ENCODE results near the gene STK16.
"Not testable (repeated sequence)": the region's sequence is repeated elsewhere in the genome, so short reads cannot be mapped to it uniquely, and the experiment has no call there.

Gene STK16

DNA sequence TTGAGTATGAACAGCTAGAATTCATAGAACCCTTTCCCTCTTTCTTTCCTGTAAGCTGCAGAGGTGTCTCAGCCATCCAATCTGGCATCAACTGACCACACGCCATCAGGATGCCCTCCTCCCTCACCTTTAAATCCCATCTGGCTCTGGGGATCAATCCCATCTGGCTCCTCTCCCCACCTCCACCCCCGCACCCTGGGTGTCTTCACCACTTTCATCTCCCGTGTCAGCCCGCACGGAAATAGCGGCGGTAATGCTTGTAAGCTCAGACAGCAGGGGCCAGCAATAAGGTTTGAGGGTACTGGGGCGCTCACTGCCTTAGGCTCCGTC is 7.3 kb downstream of the STK16 start:
- peaks cover 0 to 35% (median 0%) of the 10 kb centered on the region in 11 experiments; a peak in 3 of 22 replicates for H4K20me1 ChIP-seq
- peak overlapping the region in 9 of 11 experiments; percentile 69 to 88 (median 80); a peak in 18 of 22 replicates for H3K27ac ChIP-seq
- H3K9me3 ChIP-seq (replicated peaks in 1 of 11) = no peaks in the 10 kb centered on the region
- peaks cover 69 to 84% (median 81%) of the 10 kb centered on the region in 10 experiments for H3K4me1 ChIP-seq
- peaks cover 0 to 26% (median 9%) of the 10 kb centered on the region in 11 experiments; a peak in 9 of 22 replicates for H3K36me3 ChIP-seq
- TF ChIP-seq Cebpa-rat (IDR thresholded peaks at IDR 0.05) = no peak
- H3K4me2 ChIP-seq = peak overlapping the region; percentile 91 to 100 (median 99)
- peak overlapping the region; percentile 59 to 78 (median 66) for H3K4me3 ChIP-seq
- peaks cover 0 to 20% (median 14%) of the 10 kb centered on the region in 11 experiments; a peak in 10 of 22 replicates for H3K27me3 ChIP-seq
- H3K9ac ChIP-seq = peak overlapping the region; percentile 66 to 81 (median 78)

DNA sequence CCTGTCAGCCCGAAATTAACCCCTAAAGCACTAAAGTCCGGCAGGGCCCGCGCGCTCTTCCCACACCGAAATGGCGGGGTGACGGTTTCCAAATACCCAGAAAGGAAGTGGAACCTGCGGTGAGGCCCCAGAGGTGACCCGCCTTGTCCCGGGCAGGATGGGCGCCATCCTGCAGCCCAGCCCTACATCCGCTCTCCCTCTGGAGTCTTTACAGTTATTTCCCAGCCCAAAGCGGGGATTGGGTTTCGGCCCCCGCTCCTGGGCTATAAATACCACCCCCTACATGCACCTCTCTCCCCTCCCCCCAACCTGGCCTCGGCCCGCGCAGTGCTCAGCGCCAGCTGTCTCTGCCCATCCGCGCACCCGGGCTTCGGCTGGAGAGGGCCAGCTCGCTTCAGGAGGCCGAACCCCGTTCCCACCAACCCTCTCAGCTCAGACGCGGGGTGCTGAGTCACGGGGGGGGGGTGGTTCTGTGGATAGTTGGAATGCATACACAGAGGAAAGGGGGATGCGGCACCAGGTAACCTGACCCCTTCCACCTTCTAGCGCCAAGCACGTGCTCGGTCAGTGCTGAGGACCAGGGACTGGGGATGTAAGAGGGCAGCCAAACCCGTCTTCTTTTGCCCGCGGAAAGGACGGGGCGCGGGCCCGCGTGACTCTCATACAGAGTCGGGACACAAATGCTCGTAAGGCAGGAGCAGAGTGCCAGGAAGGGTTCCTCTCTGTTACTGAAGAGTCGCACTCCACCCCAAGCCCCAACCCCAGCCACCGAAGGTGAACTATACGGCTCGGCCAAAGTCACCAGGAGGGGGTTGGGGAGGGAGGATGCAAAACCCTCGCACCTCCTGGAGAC is 7.8 kb downstream of the STK16 start, which contains the start of gene TUBA4B:
Gene TUBA4B, plus strand, starts transcription at position 344 of the 853 bp plus-strand sequence. Its CDS starts 165 bp downstream, at position 509.
- H3K9ac ChIP-seq = peak within 1 kb of the TSS; percentile 66 to 81 (median 78)
- peak within 1 kb of the TSS; percentile 59 to 78 (median 66) for H3K4me3 ChIP-seq
- peaks cover 0 to 33% (median 0%) of the 10 kb centered on the region in 11 experiments; a peak in 3 of 22 replicates for H4K20me1 ChIP-seq
- no peaks in the 10 kb centered on the region for H3K9me3 ChIP-seq (replicated peaks in 1 of 11)
- H3K27ac ChIP-seq = peak within 1 kb of the TSS; percentile 18 to 88 (median 77); a peak in 21 of 22 replicates
- peak within 1 kb of the TSS; percentile 91 to 100 (median 99) for H3K4me2 ChIP-seq
- H3K27me3 ChIP-seq = peaks cover 0 to 20% (median 14%) of the 10 kb centered on the region in 11 experiments; a peak in 10 of 22 replicates
- TF ChIP-seq Cebpa-rat (IDR thresholded peaks at IDR 0.05) = no peak
- peaks cover 0 to 21% (median 9%) of the 10 kb centered on the region in 11 experiments; a peak in 9 of 22 replicates for H3K36me3 ChIP-seq
- H3K4me1 ChIP-seq = peaks cover 63 to 78% (median 75%) of the 10 kb centered on the region in 10 experiments

DNA sequence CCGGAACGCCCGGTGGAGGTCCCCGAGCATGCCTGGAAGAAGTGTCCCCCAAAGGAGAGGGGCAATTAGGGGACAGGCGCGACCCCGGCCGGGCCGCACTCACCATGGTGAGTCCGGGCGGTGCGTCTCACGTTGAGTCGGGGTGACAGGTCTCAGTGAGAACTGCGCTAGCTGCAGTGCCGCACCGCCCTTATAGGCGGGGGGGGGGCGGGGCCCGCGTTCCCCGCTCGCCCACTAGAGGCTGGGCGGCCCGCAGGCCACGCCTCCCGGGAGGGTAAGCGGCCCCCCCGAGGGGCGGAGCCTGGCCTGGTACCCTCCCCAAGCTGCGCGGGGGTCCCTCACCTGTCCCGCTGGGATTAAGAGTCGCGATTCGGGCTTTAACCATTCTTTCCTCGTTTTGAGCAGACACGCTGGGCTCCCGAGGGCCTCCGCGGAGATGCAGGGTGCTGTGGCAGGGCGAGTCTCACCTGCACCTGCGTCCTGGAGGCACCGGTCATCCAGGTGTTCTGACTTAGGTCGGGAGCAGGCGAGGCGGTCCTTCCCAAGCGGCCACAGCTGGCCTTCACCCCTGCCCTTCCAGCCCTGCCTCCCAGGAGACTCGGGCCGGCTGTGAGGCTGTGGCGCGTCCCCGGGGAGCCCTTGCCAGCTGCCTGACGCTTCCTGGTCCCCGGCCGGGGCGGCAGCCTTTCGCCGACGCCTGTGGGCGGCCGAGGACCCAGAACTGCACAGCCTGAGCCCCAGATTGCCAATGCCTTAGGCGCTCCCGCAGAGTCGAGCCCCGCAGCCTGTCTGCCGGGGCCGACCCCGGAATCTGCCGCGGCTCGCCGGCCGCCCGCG is 8.7 kb downstream of the STK16 start, which contains the start of gene TUBA4A:
Gene TUBA4A, minus strand, starts transcription at position 166 of the 837 bp plus-strand sequence. Its CDS starts 60 bp downstream, at position 106.
- Histone ChIP-seq H3K27ac (peak within 1 kb of the TSS; percentile 18 to 88 (median 77); a peak in 21 of 22 replicates), H3K4me1 (peaks cover 54 to 69% (median 67%) of the 10 kb centered on the region in 10 experiments), H3K9me3 (replicated peaks in 1 of 11) (no peaks in the 10 kb centered on the region), H3K9ac (peak within 1 kb of the TSS; percentile 66 to 81 (median 78)), H3K4me3 (peak within 1 kb of the TSS; percentile 59 to 78 (median 66)), H3K4me2 (peak within 1 kb of the TSS; percentile 91 to 100 (median 99)), H3K36me3 (peaks cover 0 to 17% (median 6%) of the 10 kb centered on the region in 11 experiments; a peak in 8 of 22 replicates), H3K27me3 (peaks cover 0 to 20% (median 14%) of the 10 kb centered on the region in 11 experiments; a peak in 10 of 22 replicates), H4K20me1 (peaks cover 0 to 28% (median 0%) of the 10 kb centered on the region in 11 experiments; a peak in 3 of 22 replicates)
- TF ChIP-seq Cebpa-rat (IDR thresholded peaks at IDR 0.05) = no peak

DNA sequence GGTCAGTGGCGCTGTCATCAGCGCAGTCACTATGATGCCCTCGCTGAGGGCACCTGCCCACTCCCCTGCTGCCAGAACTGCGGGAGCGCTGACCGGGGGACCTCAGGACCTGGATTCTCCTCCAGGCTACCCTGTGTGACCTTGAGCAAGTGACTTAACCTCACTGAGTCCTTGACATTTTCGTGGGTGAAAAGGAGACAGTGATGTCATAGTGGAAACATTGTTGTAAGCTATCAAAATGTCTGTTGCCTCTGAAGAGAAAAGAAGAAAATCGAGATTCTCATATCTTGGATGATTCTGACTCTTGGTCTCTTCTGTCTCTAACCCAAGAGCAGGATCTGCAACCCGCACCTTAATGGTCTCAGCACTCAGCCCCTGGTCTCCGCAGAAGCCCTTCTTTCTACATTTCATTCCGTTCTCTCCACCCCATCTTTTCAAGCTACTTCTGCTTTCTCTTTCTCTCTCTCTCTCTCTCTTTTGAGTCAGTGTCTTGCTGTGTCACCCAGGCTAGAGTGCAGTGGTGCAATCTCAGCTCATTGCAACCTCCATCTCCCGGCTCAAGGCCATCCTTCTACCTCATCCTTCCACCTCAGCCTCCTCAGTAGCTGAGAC is 9.4 kb downstream of the STK16 start:
- Histone ChIP-seq H3K36me3 (peaks cover 0 to 17% (median 6%) of the 10 kb centered on the region in 11 experiments; a peak in 8 of 22 replicates), H3K9ac (peak overlapping the region; percentile 66 to 81 (median 78)), H3K27me3 (peaks cover 0 to 20% (median 14%) of the 10 kb centered on the region in 11 experiments; a peak in 10 of 22 replicates), H3K4me1 (peaks cover 47 to 62% (median 59%) of the 10 kb centered on the region in 10 experiments), H3K4me2 (peak overlapping the region; percentile 91 to 100 (median 99)), H3K9me3 (replicated peaks in 1 of 11) (no peaks in the 10 kb centered on the region), H3K27ac (peak overlapping the region; percentile 18 to 88 (median 77); a peak in 21 of 22 replicates), H4K20me1 (peaks cover 0 to 24% (median 0%) of the 10 kb centered on the region in 11 experiments; a peak in 3 of 22 replicates), H3K4me3 (peak overlapping the region; percentile 59 to 78 (median 66))
- TF ChIP-seq Cebpa-rat (IDR thresholded peaks at IDR 0.05) = peak in 10 of 11 experiments; percentile 27 to 90 (median 72); a peak in 17 of 22 replicates

DNA sequence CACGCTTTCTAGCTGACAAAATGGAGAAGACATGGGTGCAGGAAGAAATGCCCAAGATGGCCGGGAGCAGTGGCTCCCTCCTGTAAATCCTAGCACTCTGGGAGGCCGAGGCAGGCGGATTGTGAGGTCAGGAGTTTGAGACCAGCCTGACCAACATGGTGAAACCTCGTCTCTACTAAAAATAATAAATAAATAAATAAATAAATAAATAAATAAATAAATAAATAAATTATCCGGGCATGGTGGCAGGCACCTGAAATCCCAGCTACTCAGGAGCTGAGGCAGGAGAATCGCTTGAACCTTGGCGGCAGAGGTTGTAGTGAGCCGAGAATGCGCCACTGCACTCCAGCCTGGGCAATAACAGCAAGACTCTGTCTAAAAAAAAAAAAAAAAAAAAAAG is 13.7 kb downstream of the STK16 start:
- not testable (repeated sequence) for H3K27me3 ChIP-seq; H3K9me3 ChIP-seq (replicated peaks in 1 of 11)

DNA sequence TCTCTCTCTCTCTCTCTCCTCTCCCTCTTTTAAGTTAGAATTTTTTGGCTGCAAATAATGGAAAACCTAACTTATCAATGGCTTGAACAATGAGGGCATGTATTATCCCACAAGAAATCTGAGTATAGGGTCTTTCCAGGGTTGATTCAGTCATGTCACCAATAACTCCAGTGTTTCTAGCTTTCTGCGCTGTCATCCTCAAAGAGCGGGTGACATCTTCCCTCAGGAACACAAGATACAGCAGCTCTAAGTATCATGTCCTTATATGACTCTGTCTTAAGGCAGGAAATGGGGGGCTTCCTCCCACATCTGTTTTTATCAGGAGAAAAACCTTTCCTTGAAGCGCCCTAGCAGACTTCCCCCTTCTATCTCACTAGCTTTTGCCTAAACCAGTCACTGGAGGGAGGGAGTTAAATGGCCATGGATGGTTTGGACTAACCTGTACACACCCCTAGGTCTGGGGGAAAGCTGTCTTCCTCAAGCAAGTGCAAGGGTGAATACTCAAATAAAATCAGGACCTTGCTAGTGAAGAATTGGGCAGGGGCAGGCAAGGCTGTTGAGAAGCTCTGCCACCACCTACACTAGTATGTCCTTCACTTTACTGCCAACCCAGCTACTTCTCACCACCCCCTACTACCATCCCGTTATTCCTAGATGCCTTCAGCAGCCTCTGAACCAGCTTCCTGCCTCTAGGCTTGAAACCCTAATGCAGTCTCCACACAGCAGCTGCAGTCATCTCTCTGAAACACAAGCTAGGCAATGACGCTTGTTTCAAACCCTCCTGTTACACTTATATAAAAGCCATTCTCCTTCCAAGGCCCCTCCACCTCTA is 16.0 kb downstream of the STK16 start:
- H3K4me1 ChIP-seq = peaks cover 7 to 18% (median 14%) of the 10 kb centered on the region in 10 experiments
- no peaks in the 10 kb centered on the region for H3K36me3 ChIP-seq
- no peaks in the 10 kb centered on the region for H3K27me3 ChIP-seq
- H3K4me3 ChIP-seq = no peak overlapping the region
- peak overlapping the region; percentile 18 to 77 (median 67); a peak in 21 of 22 replicates for H3K4me2 ChIP-seq
- no peak for TF ChIP-seq Cebpa-rat (IDR thresholded peaks at IDR 0.05)
- H3K9me3 ChIP-seq (replicated peaks in 1 of 11) = no peaks in the 10 kb centered on the region
- H4K20me1 ChIP-seq = no peaks in the 10 kb centered on the region
- H3K27ac ChIP-seq = no peak overlapping the region
- no peak overlapping the region; a peak in 1 of 22 replicates for H3K9ac ChIP-seq

More for the DNA sequence above, 13.7 kb downstream of the STK16 start:
- H3K4me2 ChIP-seq, H3K9ac ChIP-seq, H3K36me3 ChIP-seq, H3K27ac ChIP-seq, H4K20me1 ChIP-seq, H3K4me3 ChIP-seq: not testable (repeated sequence)
- H3K4me1 ChIP-seq = peaks cover 18 to 37% (median 31%) of the 10 kb centered on the region in 10 experiments

- no peak overlapping the region for H3K9ac ChIP-seq
- no peaks in the 10 kb centered on the region for H3K36me3 ChIP-seq
- no peak overlapping the region for H3K4me3 ChIP-seq
- H3K27me3 ChIP-seq = no peaks in the 10 kb centered on the region
- no peak overlapping the region for H3K27ac ChIP-seq
- no peaks in the 10 kb centered on the region for H3K9me3 ChIP-seq (replicated peaks in 1 of 11)
- H3K4me1 ChIP-seq = peaks cover 2 to 14% (median 9%) of the 10 kb centered on the region in 10 experiments
- no peaks in the 10 kb centered on the region; a peak in 1 of 22 replicates for H4K20me1 ChIP-seq
- H3K4me2 ChIP-seq = 0 out of 22 replicates have a peak overlapping the region, but pooled peaks of 1 of the 11 experiments have one; percentile 5
- no peak for TF ChIP-seq Cebpa-rat (IDR thresholded peaks at IDR 0.05)
These were observed 21.0 kb downstream of the STK16 start for GRCh38 chr2:219266232-219266631.

Measured in BLaER1 treated with 17β-estradiol and CSF1 and Interleukin-3, amounts not matched to agents 10 nM and 100 nM (cell line).